Stimulated activated CD8-positive, alpha-beta memory T cell treated with anti-CD3 and anti-CD28 coated beads, Interleukin-7, amount 100 ng/mL, for 24 hours (primary cell): ENCODE data around the gene CASP8.
"Not testable (repeated sequence)": the region's sequence is repeated elsewhere in the genome, so short reads cannot be mapped to it uniquely, and the experiment has no call there.

ENCODE experiments used
- DNase-seq: peaks from one replicate; pipeline ENCODE4 v3.0.0-alpha.2; 2020; ENCODE audit warnings: low read depth

Gene CASP8

GRCh38 chr2:201260302-201260800, at the start of gene CASP8:
CASP8 (plus strand) TSS chr2:201260536; CDS start chr2:201266487, 5,951 bp downstream.
- no peak for DNase-seq

DNA sequence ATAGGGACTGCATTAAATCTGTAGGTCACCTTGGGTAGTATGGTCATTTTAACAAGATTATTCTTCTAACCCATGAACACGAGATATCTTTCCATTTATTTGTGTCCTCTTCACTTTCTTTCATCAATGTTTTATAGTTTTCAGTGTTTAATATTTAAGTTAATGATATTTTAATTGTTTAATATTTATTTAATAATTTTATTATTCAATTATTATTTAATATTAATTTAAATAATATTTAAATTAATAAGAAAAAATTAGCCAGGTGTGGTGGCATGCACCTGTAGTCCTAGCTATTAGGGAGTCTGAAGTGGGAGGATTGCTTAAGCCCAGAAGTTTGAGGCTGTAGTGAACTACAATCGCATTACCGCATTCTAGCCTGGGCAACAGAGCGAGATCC, 44.4 kb upstream of the CASP8 start:
- no peak for DNase-seq

DNA sequence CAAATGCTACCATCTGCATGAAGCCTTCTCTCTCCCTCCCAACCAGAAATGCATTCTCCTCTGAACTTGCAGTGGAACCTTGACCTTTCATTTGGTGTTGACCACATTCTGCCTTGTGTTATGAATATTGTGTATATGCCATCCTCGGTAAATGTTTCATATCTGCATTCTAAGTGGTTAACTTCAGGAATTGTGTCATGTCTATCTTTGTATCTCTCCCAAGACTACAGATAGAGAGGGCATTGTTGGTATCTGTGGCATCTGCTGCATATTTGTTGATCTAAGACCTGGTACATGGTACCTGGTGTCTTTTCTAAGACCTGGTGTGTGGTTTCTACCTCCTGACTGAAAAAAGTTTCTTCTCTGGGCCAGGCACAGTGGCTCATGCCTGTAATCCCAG, 43.4 kb upstream of the CASP8 start:
- no peak for DNase-seq

GRCh38 chr2:201218780-201219179, 41.6 kb upstream of the CASP8 start:
- DNase-seq, result no peak

DNA sequence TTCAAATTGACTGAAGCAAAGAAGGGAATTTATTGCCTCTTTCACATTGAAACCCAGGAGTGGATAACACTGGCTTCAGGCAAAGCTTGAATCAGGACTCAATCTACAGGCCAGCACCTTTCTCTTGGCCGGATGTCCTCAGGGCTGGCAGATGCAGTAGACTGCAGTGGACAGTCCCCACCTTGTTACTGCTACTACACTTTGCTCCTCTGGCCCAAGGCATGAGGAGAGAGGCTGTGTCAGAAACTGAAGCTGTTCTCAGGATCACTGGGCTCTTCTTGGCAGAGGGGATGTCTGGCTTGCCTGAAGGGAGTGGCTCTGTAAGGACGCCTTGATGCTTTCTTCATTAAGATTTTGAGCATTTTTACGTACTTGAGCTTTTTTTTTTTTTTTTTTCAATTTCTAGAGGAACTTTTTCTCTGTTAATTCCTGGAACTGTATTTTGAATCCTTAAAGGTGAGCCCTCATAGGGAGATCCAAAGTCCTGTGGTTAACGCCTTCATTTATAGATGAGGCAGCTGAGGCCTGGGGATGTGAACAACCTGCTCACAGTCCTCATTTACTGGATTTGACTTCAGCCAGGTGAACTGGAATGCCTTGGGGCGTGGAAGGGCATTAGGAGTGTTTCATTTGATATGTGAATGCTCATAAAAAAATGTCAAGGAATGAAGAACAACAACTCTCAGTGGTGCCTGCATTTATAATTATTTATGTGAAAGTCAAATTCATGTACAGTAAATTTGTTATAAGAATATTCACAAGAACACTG, 40.8 kb upstream of the CASP8 start:
- no peak for DNase-seq

GRCh38 chr2:201220102-201220570, 40.2 kb upstream of the CASP8 start:
- no peak for DNase-seq

DNA sequence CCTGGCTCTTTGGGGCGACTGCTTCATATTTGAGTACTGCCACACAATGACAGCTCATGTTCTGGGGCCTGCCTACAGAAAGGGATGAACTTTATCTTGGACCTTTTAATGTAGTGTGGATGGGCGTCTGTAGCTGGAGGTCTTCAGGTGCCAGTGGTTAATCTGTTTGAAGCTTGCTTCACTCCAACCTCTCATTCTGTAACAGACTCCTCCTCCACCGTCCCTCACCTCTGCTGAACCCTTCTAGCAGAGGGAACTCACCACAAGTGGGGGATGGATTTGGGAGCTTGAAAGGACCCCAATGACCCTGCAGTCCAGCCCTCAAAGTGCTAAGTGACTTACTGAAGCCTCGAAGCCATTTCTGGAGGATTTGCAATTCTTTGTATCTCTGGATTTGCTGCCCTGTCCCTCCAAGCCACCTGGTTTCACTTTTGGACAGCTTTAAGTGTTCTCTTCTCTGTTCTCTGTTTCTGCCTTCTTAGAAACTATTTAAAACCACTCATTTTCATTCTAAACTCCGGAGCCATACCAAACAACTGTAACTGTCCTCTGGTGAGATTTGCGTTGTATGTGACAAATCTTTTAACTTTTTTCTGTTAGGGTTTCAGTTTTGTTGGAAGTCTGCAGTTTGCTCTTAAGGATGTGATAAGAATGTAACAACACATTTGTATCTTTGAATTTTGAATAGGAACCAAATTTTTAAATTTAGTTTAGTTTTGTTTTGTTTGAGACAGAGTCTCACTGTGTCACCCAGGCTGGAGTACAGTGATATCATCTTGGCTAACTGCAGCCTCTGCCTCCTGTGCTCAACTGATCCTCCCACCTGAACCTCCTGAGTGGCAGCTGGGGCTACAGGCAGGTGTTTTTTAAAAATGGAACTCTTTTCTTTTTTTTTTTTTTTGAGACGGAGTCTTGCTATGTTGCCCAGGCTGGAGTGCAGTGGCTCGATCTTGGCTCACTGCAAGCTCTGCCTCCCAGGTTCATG, 37.0 kb upstream of the CASP8 start:
- no peak for DNase-seq

DNA sequence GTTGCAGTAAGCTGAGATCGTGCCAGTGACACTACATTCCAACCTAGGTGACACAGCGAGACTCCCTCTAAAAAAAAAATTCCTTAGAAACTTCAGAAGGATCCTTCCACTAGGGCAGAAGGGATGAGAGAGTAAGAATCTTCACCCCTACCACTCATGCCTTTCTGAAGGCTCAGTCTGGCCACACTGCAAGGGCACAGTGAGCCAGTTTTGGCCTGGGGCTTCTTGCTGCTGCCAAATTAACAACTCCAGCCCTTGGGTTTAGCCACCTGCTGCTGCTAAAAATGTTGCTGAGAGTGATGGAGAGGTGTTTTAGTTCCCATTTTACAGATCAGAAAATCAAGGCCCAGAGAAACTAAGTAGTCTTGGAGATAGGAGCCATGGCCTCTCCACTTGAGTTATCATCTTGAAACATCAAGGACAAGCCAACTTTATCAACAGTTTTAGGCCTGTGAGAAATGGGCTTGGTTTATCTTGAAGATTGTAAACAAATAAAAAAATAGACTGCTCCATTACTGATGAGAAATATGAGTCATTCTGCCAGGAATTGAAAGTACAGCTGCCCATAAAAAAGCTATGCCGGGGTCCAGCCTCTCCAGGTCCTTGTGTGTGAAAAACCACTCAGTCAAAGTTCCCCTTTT, 31.9 kb upstream of the CASP8 start:
- DNase-seq, result no peak

GRCh38 chr2:201228912-201229290, 31.4 kb upstream of the CASP8 start:
- DNase-seq, result no peak

DNA sequence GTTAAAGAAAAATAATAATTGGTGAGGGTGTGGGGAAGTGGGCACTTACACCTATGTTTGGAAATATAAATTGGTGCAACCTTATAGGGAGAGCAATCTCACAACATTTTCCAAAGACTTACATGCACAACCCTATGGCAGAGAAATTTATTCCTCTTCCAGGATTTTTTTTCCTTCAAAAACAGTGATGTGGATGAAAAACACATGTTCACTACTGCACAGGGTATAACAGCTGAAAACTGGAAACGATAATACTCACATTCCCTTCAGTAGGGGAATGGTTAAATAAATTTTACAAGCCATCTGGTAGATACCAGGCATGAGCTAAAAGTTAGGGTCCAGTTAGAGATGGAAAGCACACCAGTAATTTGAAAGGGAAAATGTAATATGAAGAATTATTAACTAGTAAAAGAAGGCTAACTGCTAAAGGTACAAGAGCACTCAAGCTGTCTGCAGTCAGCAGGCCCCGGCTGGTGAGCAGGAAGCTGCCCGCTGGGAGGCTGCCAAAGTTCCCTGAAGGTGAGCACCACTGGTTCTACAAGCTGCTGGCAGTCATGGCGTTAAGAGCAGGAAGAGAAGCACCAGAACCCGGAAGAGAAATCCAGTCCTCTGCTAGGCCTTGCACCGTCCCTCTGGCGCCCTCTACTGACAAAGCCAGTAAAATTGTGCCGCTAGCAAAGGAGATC, 28.4 kb upstream of the CASP8 start:
- DNase-seq, result peak; percentile 81

DNA sequence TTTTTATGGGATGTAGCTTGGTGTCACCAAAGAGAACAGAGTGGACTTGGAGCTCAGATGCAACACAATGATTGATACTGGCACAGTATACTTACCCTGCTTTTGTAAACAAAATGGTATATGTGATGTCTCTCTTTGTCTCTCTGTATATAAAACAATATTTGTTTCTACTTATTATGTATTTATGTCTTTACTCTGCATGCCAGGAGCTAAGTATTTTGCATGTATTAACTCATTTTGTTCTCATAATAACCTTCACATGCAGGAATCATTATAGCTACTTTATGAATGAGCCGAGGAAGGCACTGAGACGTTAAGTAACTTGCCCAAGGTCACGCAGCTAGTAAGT, 27.9 kb upstream of the CASP8 start:
- no peak for DNase-seq

DNA sequence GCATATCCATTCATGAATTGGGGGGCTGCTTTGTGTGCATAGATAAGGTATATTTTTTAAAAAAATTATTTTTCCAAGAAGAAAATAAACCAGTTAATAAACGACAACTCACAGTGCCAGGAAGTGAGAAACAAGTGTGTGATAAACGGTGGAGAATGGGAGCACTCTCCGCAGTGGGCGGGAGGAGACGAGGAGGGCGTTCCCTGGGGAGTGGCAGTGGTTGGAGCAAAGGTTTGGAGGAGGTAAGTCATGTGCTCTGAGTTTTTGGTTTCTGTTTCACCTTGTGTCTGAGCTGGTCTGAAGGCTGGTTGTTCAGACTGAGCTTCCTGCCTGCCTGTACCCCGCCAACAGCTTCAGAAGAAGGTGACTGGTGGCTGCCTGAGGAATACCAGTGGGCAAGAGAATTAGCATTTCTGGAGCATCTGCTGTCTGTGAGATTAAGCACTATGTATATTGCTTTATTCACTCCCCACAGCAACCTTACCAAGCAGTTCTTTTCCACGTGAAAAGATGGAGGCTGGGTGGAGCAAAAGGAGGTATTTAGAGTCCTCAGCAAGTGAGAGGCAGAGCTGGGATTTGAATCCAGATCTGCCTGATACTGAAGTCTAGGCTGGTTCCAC, 27.0 kb upstream of the CASP8 start:
- DNase-seq, result peak; percentile 67

- no peak for DNase-seq
Observed at GRCh38 chr2:201233812-201234662, 26.3 kb upstream of the CASP8 start.

DNA sequence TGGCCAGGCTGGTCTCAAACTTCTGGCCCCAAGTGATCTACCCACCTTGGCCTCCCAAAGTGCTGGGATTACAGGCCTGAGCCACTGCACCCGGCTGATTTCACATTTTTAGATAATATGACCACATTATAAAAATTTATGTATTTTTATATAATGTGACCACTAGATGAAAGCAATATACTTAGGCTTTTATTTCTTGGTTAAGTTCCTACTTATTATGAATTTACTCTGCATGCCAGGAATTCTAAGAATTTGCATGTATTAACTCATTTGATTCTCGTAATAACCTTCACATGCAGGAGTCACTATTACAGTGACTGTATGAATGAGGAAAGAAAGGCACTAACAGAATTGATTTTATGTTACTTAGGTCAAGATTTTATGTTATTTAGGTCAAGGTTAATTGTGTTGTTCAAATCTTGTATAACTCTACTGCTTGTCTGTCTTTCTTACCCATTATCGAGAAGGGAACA, 25.6 kb upstream of the CASP8 start:
- no peak for DNase-seq

- no peak for DNase-seq
Observed at GRCh38 chr2:201235860-201236811, 24.2 kb upstream of the CASP8 start.

DNA sequence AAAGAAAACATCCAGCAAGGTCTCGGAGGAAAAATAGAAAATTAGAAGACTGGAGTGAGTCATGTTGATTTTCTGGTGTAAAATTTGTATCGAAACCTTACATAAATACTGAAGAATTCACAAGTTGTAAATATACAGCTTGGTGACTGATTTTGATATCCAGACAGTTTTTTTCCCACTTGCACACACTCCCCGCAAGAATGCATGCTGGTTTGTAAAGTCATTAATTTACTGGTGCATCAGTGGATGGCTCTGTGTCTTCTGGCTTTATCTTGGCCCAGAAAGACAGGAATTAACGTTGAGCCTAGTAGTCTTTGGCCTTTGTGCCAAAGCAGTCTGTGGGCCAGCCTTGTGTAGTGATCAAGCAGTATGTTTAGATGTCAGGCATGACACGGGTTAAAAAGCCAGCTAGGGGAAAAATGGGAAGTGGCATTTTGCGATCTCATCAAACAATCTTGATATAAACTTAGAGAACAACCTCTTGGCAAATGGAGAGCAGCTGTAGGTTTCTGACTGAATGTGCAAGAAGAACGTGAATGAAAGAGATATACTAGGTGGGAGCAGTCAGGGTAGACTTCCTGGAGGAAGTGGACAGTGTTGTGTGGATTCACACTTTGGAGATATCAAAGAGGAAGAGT, 22.7 kb upstream of the CASP8 start:
- DNase-seq, result no peak

GRCh38 chr2:201239167-201239935, 21.0 kb upstream of the CASP8 start:
- DNase-seq, result not testable (repeated sequence)
